AG10803 (cell line): ENCODE data around the gene MLF1.
A peak's percentile ranks its signal among the peaks of the same experiment; 100 is the strongest.

Source experiments
- DNase-seq: peaks from one replicate; pipeline ENCODE4 v3.0.0; 2010; ENCODE audit warnings: low read depth
- H3K4me3 ChIP-seq: 2 replicates; pipeline ENCODE4 v1.5.1; 2011; ENCODE audit warnings: mild to moderate bottlenecking, low read length, control low read depth
- TF ChIP-seq, protein P1 (sequence below): conservative IDR thresholded peaks from 2 replicates; pipeline ENCODE4 v1.5.1; 2011; ENCODE audit warnings: mild to moderate bottlenecking, low read length, control low read depth, inconsistent platforms

Gene MLF1

DNA sequence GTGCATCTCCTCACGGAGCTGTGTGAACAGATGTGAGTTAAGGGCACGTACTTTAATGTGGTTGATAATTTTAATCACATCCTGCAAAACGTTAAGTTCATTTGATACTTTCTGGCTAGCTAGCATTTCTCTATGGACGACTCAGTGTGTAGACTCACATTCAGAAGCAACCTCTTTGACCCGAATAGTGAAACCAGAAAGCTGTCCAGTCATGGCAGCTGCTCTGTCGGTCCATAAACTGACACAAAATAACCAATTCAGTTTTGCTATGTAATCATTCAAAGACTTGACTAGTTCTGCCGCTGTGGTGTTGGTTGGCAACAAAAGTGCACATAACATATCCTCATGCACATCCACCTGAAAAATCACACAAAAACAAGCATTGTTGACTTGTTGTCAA is 69.7 kb downstream of the MLF1 start:
- DNase-seq, result no peak
- TF ChIP-seq, protein P1, sequence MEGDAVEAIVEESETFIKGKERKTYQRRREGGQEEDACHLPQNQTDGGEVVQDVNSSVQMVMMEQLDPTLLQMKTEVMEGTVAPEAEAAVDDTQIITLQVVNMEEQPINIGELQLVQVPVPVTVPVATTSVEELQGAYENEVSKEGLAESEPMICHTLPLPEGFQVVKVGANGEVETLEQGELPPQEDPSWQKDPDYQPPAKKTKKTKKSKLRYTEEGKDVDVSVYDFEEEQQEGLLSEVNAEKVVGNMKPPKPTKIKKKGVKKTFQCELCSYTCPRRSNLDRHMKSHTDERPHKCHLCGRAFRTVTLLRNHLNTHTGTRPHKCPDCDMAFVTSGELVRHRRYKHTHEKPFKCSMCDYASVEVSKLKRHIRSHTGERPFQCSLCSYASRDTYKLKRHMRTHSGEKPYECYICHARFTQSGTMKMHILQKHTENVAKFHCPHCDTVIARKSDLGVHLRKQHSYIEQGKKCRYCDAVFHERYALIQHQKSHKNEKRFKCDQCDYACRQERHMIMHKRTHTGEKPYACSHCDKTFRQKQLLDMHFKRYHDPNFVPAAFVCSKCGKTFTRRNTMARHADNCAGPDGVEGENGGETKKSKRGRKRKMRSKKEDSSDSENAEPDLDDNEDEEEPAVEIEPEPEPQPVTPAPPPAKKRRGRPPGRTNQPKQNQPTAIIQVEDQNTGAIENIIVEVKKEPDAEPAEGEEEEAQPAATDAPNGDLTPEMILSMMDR, result no peak
- no peak overlapping the region for H3K4me3 ChIP-seq

DNA sequence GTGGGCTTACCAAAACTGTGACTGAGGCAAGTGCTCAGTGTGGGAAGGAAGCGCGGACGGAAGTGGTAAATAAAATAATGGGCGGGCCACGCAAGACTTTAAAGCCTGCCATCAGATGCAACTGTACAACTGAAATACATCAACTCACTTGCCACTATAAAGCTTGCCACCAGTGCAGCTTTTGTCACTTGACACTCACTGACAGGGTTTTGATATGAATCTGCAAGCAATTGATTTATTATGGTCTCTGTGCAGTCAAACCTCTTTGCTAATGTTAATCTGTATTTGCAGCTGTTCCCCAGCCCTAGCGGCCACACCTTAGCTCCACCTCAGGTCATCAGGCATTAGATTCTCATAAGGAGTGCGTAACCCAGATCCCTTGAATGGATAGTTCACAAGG is 71.0 kb downstream of the MLF1 start:
- no peak for DNase-seq
- TF ChIP-seq, protein P1, result no peak
- H3K4me3 ChIP-seq, result no peak overlapping the region

DNA sequence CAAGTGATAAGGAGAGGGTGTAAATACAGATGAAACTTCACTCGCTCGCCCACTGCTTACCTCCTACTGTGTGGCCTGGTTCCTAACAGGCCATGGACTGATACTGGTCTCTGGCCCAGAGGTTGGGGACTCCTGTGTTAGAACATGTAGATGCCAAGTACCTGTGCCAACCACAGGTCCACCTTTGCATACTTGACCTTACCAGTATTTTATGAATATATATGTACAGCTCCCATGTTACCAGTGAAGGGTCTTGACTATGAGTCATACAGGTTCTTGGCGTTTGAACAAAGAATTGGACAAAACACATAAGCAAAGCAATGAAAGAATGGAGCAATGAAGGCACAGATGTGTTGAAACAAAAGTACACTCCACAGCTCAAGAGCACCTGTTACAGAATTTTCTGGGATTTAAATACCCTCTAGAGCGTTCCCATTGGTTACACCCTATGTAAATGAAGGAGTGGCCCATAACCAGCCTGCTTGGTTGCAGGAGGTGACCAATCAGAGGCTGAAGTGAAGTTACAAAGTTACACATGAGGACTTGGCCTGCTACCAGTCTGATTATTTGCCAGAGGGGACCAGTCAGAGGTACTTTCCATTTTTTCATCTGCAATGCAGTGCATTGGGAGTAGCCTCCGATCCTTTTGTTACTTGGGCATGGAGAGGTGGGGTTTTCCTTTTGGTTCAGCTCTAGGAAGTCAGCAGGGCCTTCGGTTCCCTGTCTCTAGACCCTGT is 71.6 kb downstream of the MLF1 start:
- TF ChIP-seq, protein P1, result no peak
- no peak overlapping the region for H3K4me3 ChIP-seq
- no peak for DNase-seq

DNA sequence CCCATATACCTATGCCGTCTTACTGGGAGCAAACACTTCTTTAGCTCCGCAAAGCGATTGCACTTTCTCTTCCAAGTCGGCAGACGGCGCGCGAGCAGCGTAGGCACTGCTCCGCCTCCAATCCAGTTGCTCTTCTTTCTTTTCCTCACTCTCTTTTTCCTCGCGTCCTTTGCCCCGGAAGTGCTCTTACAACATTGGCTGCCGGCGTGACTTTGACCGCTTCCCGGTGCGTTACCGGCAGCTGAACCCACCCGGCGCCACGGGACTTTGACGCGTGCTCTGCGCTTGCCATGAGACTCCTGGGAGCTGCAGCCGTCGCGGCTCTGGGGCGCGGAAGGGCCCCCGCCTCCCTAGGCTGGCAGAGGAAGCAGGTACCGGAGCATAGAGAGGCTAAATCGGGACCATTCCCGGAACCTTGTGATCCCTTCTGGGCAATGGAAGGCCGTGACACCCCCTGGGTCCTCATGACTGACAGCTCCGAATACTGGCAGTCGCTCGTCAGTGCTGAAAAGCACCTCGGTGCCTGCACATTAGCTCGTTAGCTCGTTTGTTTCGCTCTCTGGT is 73.4 kb downstream of the MLF1 start, which contains the start of gene GFM1:
GFM1 (plus strand) TSS at position 183 of the 564 bp plus-strand sequence; CDS start at position 291, 108 bp downstream.
- DNase-seq, result peak; percentile 95
- H3K4me3 ChIP-seq, result peak within 1 kb of the TSS; percentile 74
- TF ChIP-seq, protein P1, result peak; percentile 99

DNA sequence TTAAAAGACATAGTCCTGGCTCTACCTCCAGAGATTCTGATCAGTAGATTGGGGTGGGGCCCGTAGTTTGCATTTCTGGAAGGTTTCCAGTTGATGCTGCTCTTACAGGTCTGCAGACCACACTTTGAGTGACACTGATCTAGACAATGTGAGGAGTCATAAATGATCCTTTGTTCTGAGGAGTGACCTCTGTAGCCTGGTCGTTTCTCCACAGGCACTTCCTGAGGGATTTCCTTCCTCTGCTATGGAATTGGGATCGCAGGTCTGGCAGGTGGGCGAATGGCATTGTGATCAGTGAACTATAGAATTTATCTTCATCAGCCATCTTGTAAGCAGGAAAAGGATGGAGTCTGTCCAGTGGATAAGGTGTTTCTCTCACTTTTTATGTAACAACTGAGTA is 78.8 kb downstream of the MLF1 start:
- TF ChIP-seq, protein P1, result no peak
- no peak for DNase-seq
- no peak overlapping the region for H3K4me3 ChIP-seq

DNA sequence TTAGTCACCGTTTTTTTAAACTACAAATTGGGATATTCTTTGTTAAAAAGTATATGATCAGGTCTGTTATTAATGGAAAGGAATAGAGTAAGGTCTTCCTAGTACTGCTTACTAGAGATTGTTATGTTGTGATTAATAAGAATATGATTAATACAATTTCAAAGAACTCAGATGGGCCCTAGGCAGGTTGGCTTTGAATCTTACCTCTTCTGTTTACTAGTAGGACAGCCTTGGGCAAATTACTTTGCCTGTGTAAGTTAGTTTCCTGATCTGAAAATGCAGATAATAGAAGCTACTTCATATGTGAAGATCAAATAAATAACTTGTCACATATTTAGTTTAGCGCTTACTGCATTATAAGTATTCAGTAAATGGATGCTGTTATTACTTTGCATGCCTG is 80.2 kb downstream of the MLF1 start:
- H3K4me3 ChIP-seq, result no peak overlapping the region
- no peak for DNase-seq
- TF ChIP-seq, protein P1, result no peak

DNA sequence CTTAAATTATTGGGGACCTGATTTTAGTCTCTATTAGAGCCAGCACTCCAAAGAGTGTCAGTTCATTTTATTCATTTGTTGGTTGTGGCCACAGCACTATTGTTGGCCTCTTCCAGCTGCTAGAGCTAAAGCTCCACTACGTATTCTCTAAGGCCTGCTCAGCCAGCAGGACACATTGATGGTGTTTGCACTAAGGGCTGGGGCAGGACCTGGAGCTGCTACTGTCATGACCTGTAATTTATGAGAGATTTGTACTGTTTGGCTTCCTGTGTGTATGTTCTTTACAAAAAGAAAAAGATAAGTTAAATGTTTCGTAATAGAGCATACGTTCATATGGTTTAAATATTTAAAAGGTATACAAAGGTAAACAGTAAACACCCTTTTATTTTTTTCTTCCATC is 81.5 kb downstream of the MLF1 start:
- no peak for DNase-seq
- TF ChIP-seq, protein P1, result no peak
- no peak overlapping the region for H3K4me3 ChIP-seq
